A549 treated with CORT108297 at 1 μM for 4 hours (cell line): ENCODE results near the gene GNA12. TPM values are rescaled to one million over a fixed set of nuclear protein-coding genes. Genes with fewer than 3 reads are reported as not detected.

Experiments used
- total RNA-seq: library from RNA; stranded (reverse); fragments of 200-300 nt; extraction: Qiagen RNA extraction; gene quantifications from 5 replicates; pipeline ENCODE4 v1.2.3, GENCODE V29; 2022

GNA12 gene, protein sequence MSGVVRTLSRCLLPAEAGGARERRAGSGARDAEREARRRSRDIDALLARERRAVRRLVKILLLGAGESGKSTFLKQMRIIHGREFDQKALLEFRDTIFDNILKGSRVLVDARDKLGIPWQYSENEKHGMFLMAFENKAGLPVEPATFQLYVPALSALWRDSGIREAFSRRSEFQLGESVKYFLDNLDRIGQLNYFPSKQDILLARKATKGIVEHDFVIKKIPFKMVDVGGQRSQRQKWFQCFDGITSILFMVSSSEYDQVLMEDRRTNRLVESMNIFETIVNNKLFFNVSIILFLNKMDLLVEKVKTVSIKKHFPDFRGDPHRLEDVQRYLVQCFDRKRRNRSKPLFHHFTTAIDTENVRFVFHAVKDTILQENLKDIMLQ
- total RNA-seq, result 38.2 to 46.7 TPM (median 44.4 TPM) in 5 replicates

DNA sequence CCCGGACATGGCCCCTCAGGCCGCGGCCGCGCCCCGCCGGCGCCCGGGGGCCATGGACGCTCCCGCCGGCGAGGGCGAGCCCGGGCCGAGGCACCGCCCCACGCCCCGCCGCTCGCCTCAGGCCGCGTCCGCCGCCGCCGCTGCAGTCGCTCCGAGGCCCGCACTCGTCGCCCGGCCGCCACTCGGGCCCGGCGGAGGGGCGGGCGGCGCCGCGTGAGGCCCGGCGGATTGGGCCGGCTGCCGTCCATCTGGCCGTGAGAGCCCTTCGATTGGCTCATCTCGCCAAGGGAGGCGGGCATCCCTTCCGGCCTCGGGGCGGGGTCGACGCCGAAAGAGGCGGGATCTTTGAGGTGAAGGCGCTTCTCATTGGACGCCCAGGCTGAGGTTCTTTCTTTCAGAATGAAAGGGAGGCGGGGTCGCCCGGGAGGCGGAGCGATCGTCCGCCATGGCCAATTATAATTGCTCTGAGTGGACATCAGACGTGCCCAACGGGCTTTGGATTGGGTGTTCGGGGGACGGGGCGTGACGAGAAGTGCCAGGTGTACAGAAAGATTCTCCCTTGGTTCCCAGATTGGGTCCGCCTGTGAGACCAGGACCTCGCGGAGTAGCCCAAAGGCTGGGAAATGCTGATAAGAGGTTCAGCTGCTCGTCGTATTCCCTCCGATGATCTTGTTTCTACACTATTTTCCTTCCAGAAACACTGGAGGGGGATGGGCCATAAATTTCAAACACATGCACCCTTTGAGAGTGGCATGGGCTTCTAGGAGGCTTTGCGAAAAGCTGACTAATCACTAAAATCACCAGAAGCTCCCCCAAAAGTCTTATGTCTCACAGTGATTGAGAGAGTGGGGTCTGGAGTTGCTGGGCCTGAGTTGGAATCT lies at the start of gene GNA12:
TSS of gene GNA12 (minus strand) at position 156 of the 881 bp plus-strand sequence. CDS start at position 9, 147 bp downstream.

DNA sequence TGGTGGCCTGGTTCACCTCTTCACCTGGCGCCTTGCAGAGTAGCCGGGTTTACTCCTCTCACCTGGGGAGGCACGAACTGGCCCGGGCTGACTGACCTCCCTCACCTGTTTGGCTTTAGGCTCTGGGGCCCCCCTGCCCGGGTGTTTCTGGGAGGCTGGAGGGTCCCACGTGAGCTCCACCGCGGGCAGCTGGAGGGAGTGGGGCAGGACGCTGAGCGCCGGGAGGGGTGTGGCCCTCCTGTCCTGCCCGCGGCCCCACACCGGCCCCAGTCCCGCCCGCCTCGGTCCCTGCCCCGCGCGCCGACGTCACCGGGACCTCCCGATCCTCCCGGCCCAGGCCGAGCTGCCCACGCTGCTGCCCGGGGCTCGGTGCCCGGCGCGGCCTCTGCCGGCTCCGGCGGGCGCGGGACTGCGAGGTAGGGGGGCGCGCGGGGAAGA lies 156.2 kb downstream of the GNA12 start, which contains the start of gene AMZ1:
TSS of gene AMZ1 (plus strand) at position 322 of the 438 bp plus-strand sequence. CDS start 12,250 bp downstream, outside the sequence.

Other genes with a start within 250 kb of the GNA12 start
- 38.2 to 65.1 TPM (median 62.2 TPM) in 5 replicates for gene TTYH3, start 212.3 kb downstream of the GNA12 start, total RNA-seq
- 0.02 to 0.06 TPM in 2 of 5 replicates, not detected in the others for gene AMZ1, start 156.1 kb downstream of the GNA12 start, total RNA-seq
- 1.0 to 2.2 TPM (median 1.6 TPM) in 5 replicates for gene CARD11, start 199.6 kb upstream of the GNA12 start, total RNA-seq